HG03064 (cell line): Measurements from ENCODE around the gene FSIP1.
A peak's percentile ranks its signal among the peaks of the same experiment; 100 is the strongest.

Experiments
- ATAC-seq: cut with Tn5 transposase; IDR thresholded peaks from one replicate; pipeline ENCODE4 v1.9.1; 2021; ENCODE audit warnings: low read depth; ENCODE audit not compliant: unreplicated experiment

Gene FSIP1

GRCh38 chr15:39587731-39588530 is 194.7 kb downstream of the FSIP1 start:
- no peak for ATAC-seq

GRCh38 chr15:39587096-39587721 is 195.4 kb downstream of the FSIP1 start:
- ATAC-seq = no peak

- ATAC-seq = no peak
Measured at GRCh38 chr15:39586387-39587095, 196.1 kb downstream of the FSIP1 start.

GRCh38 chr15:39585871-39586301 is 196.8 kb downstream of the FSIP1 start:
- ATAC-seq = no peak

- no peak for ATAC-seq
Measured at GRCh38 chr15:39585389-39585841, 197.2 kb downstream of the FSIP1 start.

- ATAC-seq = no peak
Measured at GRCh38 chr15:39584662-39585388, 197.8 kb downstream of the FSIP1 start.

GRCh38 chr15:39584266-39584659 is 198.4 kb downstream of the FSIP1 start:
- ATAC-seq = no peak

GRCh38 chr15:39583596-39584265 is 198.9 kb downstream of the FSIP1 start:
- ATAC-seq = no peak

GRCh38 chr15:39582977-39583595 is 199.6 kb downstream of the FSIP1 start:
- ATAC-seq = no peak

GRCh38 chr15:39582286-39582976 is 200.2 kb downstream of the FSIP1 start:
- ATAC-seq = no peak

- no peak for ATAC-seq
Measured at GRCh38 chr15:39581793-39582285, 200.8 kb downstream of the FSIP1 start.

GRCh38 chr15:39581242-39581792 is 201.3 kb downstream of the FSIP1 start:
- ATAC-seq = no peak

- no peak for ATAC-seq
Measured at GRCh38 chr15:39580485-39581241, 202.0 kb downstream of the FSIP1 start, which contains the start of gene THBS1. THBS1 (plus strand) TSS chr15:39581079; CDS start chr15:39581858, 779 bp downstream.

- ATAC-seq = peak; percentile 81
Measured at GRCh38 chr15:39580117-39580484, 202.5 kb downstream of the FSIP1 start.

GRCh38 chr15:39579487-39580116 is 203.0 kb downstream of the FSIP1 start:
- no peak for ATAC-seq

GRCh38 chr15:39578851-39579486 is 203.7 kb downstream of the FSIP1 start:
- ATAC-seq = no peak

GRCh38 chr15:39575180-39575579 is 207.5 kb downstream of the FSIP1 start:
- ATAC-seq = no peak
